Mesothelial cell of epicardium (in vitro differentiated cells): Measurements from ENCODE around the gene TOPORS. TPM values are rescaled to one million over a fixed set of nuclear protein-coding genes. Genes with fewer than 3 reads are reported as not detected.
A peak's percentile ranks its signal among the peaks of the same experiment; 100 is the strongest.
"Not testable (repeated sequence)": the region's sequence is repeated elsewhere in the genome, so short reads cannot be mapped to it uniquely, and the experiment has no call there.

ENCODE experiments used
- DNase-seq, 2 experiments: peaks; one replicate each; pipeline ENCODE4 v3.0.0; 2021; ENCODE audit warnings: low spot score in 2 of 2; ENCODE audit not compliant: unreplicated experiment in 2 of 2
- H3K27ac Mint-ChIP-seq: 2 replicates; pipeline ENCODE4 v1.8.0; 2021; ENCODE audit warnings: mixed read lengths
- H3K27me3 Mint-ChIP-seq: 2 replicates; pipeline ENCODE4 v1.8.0; 2021; ENCODE audit warnings: low read depth, mixed read lengths
- H3K36me3 Mint-ChIP-seq: 2 replicates; pipeline ENCODE4 v1.8.0; 2021; ENCODE audit warnings: mixed read lengths
- H3K4me1 Mint-ChIP-seq: 2 replicates; pipeline ENCODE4 v1.8.0; 2021; ENCODE audit warnings: mixed read lengths
- H3K4me3 Mint-ChIP-seq: 2 replicates; pipeline ENCODE4 v1.8.0; 2021; ENCODE audit warnings: mild to moderate bottlenecking, moderate library complexity, mixed read lengths
- H3K9me3 Mint-ChIP-seq: 2 replicates; pipeline ENCODE4 v1.8.0; 2021; ENCODE audit warnings: mixed read lengths
- CTCF ChIP-seq: fragments of 200-600 bp; sonication (generic); IDR thresholded peaks from one replicate; pipeline ENCODE4 v1.5.0; 2021; ENCODE audit warnings: antibody characterized with exemption; ENCODE audit not compliant: unreplicated experiment
- total RNA-seq: library from RNA; stranded (reverse); gene quantifications from 3 replicates; pipeline ENCODE4 v1.2.1, GENCODE V29; 2021

TOPORS gene
- total RNA-seq, 1 donor from 2014 or later = 22.8 TPM

DNA sequence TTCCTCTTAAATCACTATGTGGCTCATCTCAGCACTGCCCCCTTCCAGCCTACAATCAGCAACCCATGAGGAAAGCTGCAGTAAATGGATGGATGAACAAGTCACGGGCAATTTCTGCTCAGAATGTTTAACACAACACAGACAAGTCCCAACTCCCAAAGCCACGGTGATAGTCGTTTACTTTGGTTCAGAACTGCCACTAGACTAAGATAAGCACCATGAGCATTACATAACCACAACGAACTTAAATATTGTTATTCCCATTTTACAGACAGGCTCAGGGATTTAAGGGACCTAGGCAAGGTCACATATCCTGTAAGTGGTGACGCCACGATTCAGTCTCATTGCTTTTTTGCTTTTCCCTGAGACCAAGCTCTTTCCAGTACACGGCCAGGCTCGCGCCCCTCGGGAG is 2.2 kb downstream of the TOPORS start:
- H3K4me1 Mint-ChIP-seq = peaks cover 24% of the 10 kb centered on the region
- TF ChIP-seq CTCF = no peak
- peak overlapping the region; percentile 95 for H3K27ac Mint-ChIP-seq
- peaks cover 12% of the 10 kb centered on the region for H3K36me3 Mint-ChIP-seq
- no peaks in the 10 kb centered on the region for H3K9me3 Mint-ChIP-seq
- DNase-seq = no peak
- H3K4me3 Mint-ChIP-seq = peak overlapping the region; percentile 96
- H3K27me3 Mint-ChIP-seq = no peaks in the 10 kb centered on the region

- H3K27ac Mint-ChIP-seq, H3K27me3 Mint-ChIP-seq, H3K4me3 Mint-ChIP-seq: not testable (repeated sequence)
Observed at GRCh38 chr9:32548213-32548612, 4.2 kb downstream of the TOPORS start.

GRCh38 chr9:32545884-32546283 is 6.5 kb downstream of the TOPORS start:
- no peak for TF ChIP-seq CTCF
- Mint-ChIP-seq H3K4me1 (peaks cover 18% of the 10 kb centered on the region), H3K27ac (no peak overlapping the region), H3K27me3 (no peaks in the 10 kb centered on the region), H3K36me3 (peaks cover 38% of the 10 kb centered on the region), H3K9me3 (no peaks in the 10 kb centered on the region), H3K4me3 (no peak overlapping the region)
- DNase-seq = no peak

More at GRCh38 chr9:32548213-32548612, 4.2 kb downstream of the TOPORS start:
- H3K9me3 Mint-ChIP-seq, DNase-seq: not testable (repeated sequence)
- Mint-ChIP-seq H3K36me3 (peaks cover 21% of the 10 kb centered on the region), H3K4me1 (peaks cover 19% of the 10 kb centered on the region)

DNA sequence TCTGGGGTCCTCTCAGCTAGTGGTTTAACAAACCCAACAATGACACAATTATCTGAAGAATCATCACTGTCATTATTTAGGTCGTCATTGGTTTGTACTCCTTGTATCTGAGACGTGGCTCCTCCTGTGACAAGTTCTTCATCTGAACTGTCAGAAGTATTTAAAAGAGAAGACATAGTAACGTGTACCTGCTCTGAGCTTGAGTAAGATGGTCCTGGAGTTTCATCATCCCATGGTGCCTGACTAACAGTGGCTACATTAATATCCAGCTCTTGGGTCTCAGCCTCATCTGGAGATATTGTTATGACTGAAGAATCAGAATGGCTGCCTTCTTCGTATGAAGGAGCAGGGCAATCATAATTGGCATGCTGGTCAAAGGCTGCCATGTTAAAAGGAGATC is 9.3 kb downstream of the TOPORS start:
- no peak for DNase-seq
- Mint-ChIP-seq H3K9me3 (no peaks in the 10 kb centered on the region), H3K4me3 (no peak overlapping the region), H3K4me1 (no peaks in the 10 kb centered on the region), H3K27ac (no peak overlapping the region), H3K27me3 (no peaks in the 10 kb centered on the region), H3K36me3 (peaks cover 37% of the 10 kb centered on the region)
- no peak for TF ChIP-seq CTCF

- TF ChIP-seq CTCF = no peak
- Mint-ChIP-seq H3K4me3 (no peak overlapping the region), H3K27me3 (no peaks in the 10 kb centered on the region), H3K36me3 (peaks cover 26% of the 10 kb centered on the region), H3K27ac (no peak overlapping the region), H3K9me3 (peaks cover 16% of the 10 kb centered on the region), H3K4me1 (no peaks in the 10 kb centered on the region)
- DNase-seq = no peak
Observed at GRCh38 chr9:32533816-32534215, 18.6 kb downstream of the TOPORS start.

DNA sequence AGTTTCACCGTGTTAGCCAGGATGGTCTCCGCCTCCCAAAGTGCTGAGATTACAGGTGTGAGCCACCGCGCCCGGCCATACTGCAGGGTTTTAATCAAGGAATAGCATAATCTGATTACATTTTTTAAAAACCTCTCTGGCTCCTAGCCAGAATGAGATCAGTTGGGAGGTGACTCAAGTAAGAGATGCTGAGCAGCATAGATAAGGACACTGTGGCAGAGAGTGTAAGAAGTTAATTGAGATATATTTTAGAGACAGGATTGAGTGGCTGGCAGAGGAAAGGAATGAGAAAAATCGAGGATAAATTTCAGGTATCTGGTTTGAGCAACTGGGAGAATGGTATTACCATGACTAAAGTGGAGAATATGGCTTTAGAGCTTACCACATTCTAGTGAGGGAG is 19.1 kb downstream of the TOPORS start:
- peaks cover 16% of the 10 kb centered on the region for H3K9me3 Mint-ChIP-seq
- H3K27ac Mint-ChIP-seq = no peak overlapping the region
- DNase-seq = no peak
- no peak for TF ChIP-seq CTCF
- no peaks in the 10 kb centered on the region for H3K27me3 Mint-ChIP-seq
- H3K4me3 Mint-ChIP-seq = no peak overlapping the region
- H3K4me1 Mint-ChIP-seq = no peaks in the 10 kb centered on the region
- H3K36me3 Mint-ChIP-seq = peaks cover 26% of the 10 kb centered on the region
